Upper lobe of right lung (tissue), 1 donor: ENCODE measurements around the gene ZBTB8A. TPM values are rescaled to one million over a fixed set of nuclear protein-coding genes. Genes with fewer than 3 reads are reported as not detected.

ENCODE experiments used
- total RNA-seq: library from RNA; stranded (reverse); fragmentation: NEBNext Ultra II Directional; extraction: Animal tissue kit (Norgen Biotek cat#: 25700); gene quantifications from one replicate; pipeline ENCODE4 v1.2.1, GENCODE V29; 2021
- donor health status: DM: no; HTN: yes; CAD: no; lungs with severe emphysema.

Gene ZBTB8A
- total RNA-seq, 1 donor from 2014 or later, result 9.7 TPM

Other genes starting within 250 kb of the ZBTB8A start
- gene HDAC1, start 247.3 kb upstream of the ZBTB8A start, total RNA-seq, result 71.2 TPM
- 44.5 TPM for gene MARCKSL1, start 203.2 kb upstream of the ZBTB8A start, total RNA-seq
- gene FAM229A, start 176.9 kb upstream of the ZBTB8A start, total RNA-seq, result 9.3 TPM
- 2.5 TPM for gene TSSK3, start 176.9 kb upstream of the ZBTB8A start, total RNA-seq
- 67.6 TPM for gene BSDC1, start 145.0 kb upstream of the ZBTB8A start, total RNA-seq
- not detected for gene ZBTB8B, start 74.4 kb upstream of the ZBTB8A start, total RNA-seq
- 47.8 TPM for gene ZBTB8OS, start 111.1 kb downstream of the ZBTB8A start, total RNA-seq
- 156 TPM for gene RBBP4, start 111.8 kb downstream of the ZBTB8A start, total RNA-seq
- 16.9 TPM for gene SYNC, start 163.3 kb downstream of the ZBTB8A start, total RNA-seq